Upper lobe of right lung (tissue), 1 donor: ENCODE measurements around the gene CCNL2. TPM values are rescaled to one million over a fixed set of nuclear protein-coding genes. Genes with fewer than 3 reads are reported as not detected.
"Not testable (repeated sequence)": the region's sequence is repeated elsewhere in the genome, so short reads cannot be mapped to it uniquely, and the experiment has no call there.

ENCODE experiments used
- ATAC-seq: fragments of 200-7000 bp; cut with Tn5 transposase; one replicate; pipeline ENCODE4 v1.9.1; 2020; ENCODE audit warnings: mild to moderate bottlenecking, moderate library complexity
- DNase-seq: peaks from one replicate; pipeline ENCODE4 v3.0.0-alpha.2; 2020
- H3K27ac ChIP-seq: fragments of 200-600 bp; one replicate; pipeline ENCODE4 v1.8.0; 2022
- H3K27me3 ChIP-seq: fragments of 200-600 bp; one replicate; pipeline ENCODE4 v1.8.0; 2022; ENCODE audit warnings: mild to moderate bottlenecking
- H3K36me3 ChIP-seq: fragments of 200-600 bp; one replicate; pipeline ENCODE4 v1.8.0; 2022
- H3K4me1 ChIP-seq: fragments of 200-600 bp; one replicate; pipeline ENCODE4 v1.8.0; 2022
- H3K4me3 ChIP-seq: fragments of 200-600 bp; one replicate; pipeline ENCODE4 v1.8.0; 2022; ENCODE audit warnings: mild to moderate bottlenecking
- H3K9me3 ChIP-seq: fragments of 200-600 bp; one replicate; pipeline ENCODE4 v1.8.0; 2022
- intact Hi-C: fragments of 100-400 bp; cut with DNase I; formaldehyde crosslinking; loops from one replicate; pipeline ENCODE4 v1.11.0; 2022
- total RNA-seq: library from RNA; stranded (reverse); fragmentation: NEBNext Ultra II Directional; extraction: Animal tissue kit (Norgen Biotek cat#: 25700); gene quantifications from one replicate; pipeline ENCODE4 v1.2.1, GENCODE V29; 2021
- TF ChIP-seq, protein P1 (sequence below): fragments of 200-600 bp; IDR thresholded peaks from one replicate; pipeline ENCODE4 v1.8.0; 2022; ENCODE audit warnings: antibody characterized with exemption
- donor health status: DM: no; HTN: yes; CAD: no; lungs with severe emphysema.

Gene CCNL2
- total RNA-seq, 1 donor from 2014 or later: 165 TPM

DNA sequence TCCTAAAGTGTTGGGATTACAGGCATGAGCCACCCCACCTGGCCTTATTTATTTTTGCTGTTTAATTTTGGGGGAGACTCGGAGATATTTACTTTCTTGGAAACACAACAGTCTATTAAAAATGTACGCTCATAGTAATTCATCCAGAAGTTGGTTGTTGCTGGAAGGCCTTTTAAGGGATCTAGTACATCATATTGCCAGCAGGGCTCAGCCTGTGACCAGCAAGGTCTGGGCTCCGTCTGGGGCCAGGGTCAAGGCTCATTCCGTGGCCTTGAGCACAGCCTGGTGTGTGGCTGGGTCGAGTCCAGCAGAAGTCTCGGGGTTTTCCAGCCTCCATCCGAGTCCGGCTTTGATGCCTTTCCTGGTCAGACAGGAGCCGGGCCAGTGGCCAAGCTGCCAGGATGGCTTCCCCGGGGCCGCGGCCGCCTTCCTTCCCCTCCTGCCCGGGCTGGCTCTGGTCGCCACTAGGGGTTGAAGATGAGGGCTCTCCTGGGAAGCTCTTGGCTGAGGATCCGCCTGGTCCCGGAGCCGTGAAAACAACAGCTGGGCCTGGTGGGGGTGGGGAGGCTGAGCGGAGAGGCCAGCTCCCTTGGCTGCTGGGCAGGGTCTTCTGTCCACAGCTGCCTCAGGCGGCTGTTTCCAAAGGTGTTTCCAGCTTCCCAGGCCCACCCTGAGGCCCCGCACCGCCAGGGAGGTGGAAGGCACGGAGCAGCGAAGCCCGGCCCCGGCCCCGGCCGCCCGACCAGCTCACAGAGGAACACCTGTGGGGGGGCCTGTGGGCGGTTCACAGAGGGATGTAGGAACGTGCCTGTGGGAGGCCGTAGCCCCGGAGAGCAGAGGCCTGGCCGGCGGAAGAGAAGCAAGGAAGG lies 31.2 kb upstream of the CCNL2 start:
- peaks cover 62% of the 10 kb centered on the region for H3K4me1 ChIP-seq
- TF ChIP-seq, protein P1, sequence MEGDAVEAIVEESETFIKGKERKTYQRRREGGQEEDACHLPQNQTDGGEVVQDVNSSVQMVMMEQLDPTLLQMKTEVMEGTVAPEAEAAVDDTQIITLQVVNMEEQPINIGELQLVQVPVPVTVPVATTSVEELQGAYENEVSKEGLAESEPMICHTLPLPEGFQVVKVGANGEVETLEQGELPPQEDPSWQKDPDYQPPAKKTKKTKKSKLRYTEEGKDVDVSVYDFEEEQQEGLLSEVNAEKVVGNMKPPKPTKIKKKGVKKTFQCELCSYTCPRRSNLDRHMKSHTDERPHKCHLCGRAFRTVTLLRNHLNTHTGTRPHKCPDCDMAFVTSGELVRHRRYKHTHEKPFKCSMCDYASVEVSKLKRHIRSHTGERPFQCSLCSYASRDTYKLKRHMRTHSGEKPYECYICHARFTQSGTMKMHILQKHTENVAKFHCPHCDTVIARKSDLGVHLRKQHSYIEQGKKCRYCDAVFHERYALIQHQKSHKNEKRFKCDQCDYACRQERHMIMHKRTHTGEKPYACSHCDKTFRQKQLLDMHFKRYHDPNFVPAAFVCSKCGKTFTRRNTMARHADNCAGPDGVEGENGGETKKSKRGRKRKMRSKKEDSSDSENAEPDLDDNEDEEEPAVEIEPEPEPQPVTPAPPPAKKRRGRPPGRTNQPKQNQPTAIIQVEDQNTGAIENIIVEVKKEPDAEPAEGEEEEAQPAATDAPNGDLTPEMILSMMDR: peak; percentile 37
- no peak overlapping the region for H3K4me3 ChIP-seq
- H3K9me3 ChIP-seq: no peaks in the 10 kb centered on the region
- ATAC-seq (peak; percentile 8), DNase-seq (peak; percentile 84)
- intact Hi-C loops: no loop called here
- peak overlapping the region; percentile 91 for H3K27ac ChIP-seq
- no peaks in the 10 kb centered on the region for H3K27me3 ChIP-seq
- no peaks in the 10 kb centered on the region for H3K36me3 ChIP-seq

DNA sequence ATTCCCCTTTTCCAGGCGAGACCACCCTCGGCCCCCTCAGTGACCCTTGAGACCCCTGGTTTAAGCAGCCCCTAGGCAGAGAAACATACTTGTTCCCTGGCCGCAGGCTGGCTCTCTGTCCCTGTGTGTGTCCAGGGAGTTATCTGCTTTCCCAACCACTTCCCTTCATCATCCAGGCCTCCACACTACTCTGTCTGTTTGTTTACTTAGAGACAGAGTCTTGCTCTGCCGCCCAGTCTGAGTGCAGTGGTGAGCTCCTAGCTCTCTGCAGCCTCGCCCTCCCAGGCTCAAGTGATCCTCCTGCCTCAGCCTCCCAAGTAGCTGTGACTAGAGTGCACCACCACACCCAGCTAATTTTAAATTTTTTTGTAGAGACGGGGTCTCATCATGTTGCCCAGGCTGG lies 30.5 kb upstream of the CCNL2 start:
- DNase-seq (no peak), ATAC-seq (no peak)
- Histone ChIP-seq H3K4me3 (no peak overlapping the region), H3K4me1 (peaks cover 55% of the 10 kb centered on the region), H3K9me3 (no peaks in the 10 kb centered on the region), H3K27me3 (no peaks in the 10 kb centered on the region), H3K36me3 (no peaks in the 10 kb centered on the region), H3K27ac (peak overlapping the region; percentile 91)
- TF ChIP-seq, protein P1: no peak
- intact Hi-C loops: no loop called here

DNA sequence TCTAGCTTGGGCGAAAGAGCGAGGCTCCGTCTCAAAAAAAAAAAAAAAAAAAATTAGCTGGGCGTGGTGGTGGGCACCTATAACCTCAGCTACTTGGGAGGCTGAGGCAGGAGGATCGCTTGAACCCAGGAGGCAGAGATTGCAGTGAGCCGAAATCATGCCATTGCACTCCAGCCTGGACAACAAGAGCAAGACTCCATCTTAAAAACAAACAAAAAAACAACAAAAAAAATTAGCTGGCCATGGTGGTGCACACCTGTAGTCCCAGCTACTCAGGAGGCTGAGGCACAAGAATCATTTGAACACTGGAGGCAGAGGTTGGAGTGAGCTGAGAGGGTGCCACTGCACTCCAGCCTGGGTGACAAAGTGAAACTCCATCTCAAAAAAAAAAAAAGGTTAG lies 29.8 kb upstream of the CCNL2 start:
- H3K27ac ChIP-seq, H3K9me3 ChIP-seq, H3K36me3 ChIP-seq, DNase-seq, H3K27me3 ChIP-seq, H3K4me3 ChIP-seq, ATAC-seq, intact Hi-C loops: not testable (repeated sequence)
- H3K4me1 ChIP-seq: peaks cover 48% of the 10 kb centered on the region

DNA sequence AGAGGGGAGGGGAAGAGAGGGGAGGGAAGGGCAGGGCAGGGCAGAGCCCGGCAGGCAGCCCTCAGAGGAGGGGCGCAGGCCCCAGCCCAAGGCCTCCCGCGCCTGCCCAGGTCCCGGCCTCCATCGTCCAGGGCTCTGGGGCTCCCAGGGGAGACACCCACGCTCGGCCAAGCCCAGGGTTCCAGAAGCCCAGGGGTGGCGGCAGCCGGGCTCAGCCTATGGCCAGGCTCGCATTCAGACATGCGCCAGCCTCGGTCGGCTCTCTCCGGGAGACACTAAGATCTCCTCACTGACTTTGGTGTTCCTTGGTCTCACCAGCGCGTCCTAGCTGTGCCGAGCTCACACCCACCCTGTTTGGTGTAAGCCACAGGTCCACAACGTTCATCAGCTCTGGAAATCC lies 29.0 kb upstream of the CCNL2 start:
- no peak overlapping the region for H3K27ac ChIP-seq

DNA sequence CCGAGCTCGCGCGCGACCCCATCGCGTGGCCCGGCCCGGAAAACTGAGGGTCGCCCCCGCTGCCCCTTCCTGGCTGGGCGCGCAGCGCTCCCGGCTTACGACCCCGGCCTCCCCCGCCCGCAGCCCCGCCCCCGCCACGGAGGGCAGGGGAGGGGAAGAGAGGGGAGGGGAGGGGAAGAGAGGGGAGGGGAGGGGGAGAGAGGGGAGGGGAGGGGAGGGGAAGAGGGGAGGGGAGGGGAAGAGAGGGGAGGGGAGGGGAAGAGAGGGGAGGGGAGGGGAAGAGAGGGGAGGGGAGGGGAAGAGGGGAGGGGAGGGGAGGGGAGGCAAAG lies 28.6 kb upstream of the CCNL2 start:
- H3K27me3 ChIP-seq: no peaks in the 10 kb centered on the region
- H3K4me3 ChIP-seq: peak overlapping the region; percentile 36
- ATAC-seq (no peak), DNase-seq (no peak)
- no peaks in the 10 kb centered on the region for H3K9me3 ChIP-seq
- intact Hi-C loops: no loop called here
- peaks cover 36% of the 10 kb centered on the region for H3K4me1 ChIP-seq
- H3K36me3 ChIP-seq: no peaks in the 10 kb centered on the region
- H3K27ac ChIP-seq: no peak overlapping the region
- TF ChIP-seq, protein P1: no peak

More for the DNA sequence above, 29.0 kb upstream of the CCNL2 start:
- no peaks in the 10 kb centered on the region for H3K9me3 ChIP-seq
- H3K4me3 ChIP-seq: no peak overlapping the region
- peaks cover 40% of the 10 kb centered on the region for H3K4me1 ChIP-seq
- DNase-seq (no peak), ATAC-seq (no peak)
- TF ChIP-seq, protein P1: no peak
- intact Hi-C loops: no loop called here
- H3K36me3 ChIP-seq: no peaks in the 10 kb centered on the region
- no peaks in the 10 kb centered on the region for H3K27me3 ChIP-seq

DNA sequence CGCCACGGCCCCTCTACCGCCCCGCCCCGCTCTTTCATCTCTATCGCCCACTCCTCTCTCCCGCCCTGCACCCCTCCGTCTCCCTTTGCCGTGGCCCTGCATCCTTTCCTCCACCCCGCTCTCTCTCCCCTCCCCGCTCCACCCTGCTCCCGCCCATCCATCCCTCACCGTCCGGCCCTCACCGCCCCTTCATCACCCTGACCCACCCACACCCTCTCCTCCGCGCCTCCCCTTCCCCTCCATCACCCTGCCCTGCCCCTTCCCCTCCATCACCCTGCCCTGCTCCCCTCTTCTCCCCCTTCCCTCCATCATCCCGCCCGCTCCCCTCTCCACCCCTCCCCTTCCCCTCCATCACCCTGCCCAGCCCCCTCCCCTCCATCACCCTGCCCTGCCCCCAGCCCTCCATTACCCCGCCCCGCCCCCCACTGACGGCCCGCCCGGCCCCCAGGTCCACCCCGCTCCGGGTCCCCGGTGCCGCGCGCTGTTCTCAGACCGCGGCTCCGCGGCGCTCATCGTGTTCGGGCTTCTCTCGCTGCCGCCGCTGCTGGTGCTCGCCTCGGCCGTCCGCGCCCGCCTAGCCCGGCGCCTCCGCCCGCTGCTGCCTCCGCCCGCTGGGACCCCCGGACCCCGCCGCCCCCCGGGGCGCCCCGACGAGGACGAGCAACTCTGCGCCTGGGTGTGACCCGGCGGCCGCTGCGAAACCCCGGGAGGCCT lies 28.1 kb upstream of the CCNL2 start:
- DNase-seq (peak; percentile 70), ATAC-seq (peak; percentile 5)
- Histone ChIP-seq H3K4me1 (peaks cover 31% of the 10 kb centered on the region), H3K27ac (no peak overlapping the region), H3K27me3 (no peaks in the 10 kb centered on the region), H3K9me3 (no peaks in the 10 kb centered on the region), H3K4me3 (peak overlapping the region; percentile 36), H3K36me3 (no peaks in the 10 kb centered on the region)
- intact Hi-C loops: no loop called here
- TF ChIP-seq, protein P1: no peak
